HG02678 (cell line): Measurements from ENCODE around the gene HYPK.

Source experiments
- ATAC-seq: cut with Tn5 transposase; IDR thresholded peaks from one replicate; pipeline ENCODE4 v1.9.1; 2021; ENCODE audit warnings: mild to moderate bottlenecking, moderate library complexity; ENCODE audit not compliant: unreplicated experiment

The HYPK gene

DNA sequence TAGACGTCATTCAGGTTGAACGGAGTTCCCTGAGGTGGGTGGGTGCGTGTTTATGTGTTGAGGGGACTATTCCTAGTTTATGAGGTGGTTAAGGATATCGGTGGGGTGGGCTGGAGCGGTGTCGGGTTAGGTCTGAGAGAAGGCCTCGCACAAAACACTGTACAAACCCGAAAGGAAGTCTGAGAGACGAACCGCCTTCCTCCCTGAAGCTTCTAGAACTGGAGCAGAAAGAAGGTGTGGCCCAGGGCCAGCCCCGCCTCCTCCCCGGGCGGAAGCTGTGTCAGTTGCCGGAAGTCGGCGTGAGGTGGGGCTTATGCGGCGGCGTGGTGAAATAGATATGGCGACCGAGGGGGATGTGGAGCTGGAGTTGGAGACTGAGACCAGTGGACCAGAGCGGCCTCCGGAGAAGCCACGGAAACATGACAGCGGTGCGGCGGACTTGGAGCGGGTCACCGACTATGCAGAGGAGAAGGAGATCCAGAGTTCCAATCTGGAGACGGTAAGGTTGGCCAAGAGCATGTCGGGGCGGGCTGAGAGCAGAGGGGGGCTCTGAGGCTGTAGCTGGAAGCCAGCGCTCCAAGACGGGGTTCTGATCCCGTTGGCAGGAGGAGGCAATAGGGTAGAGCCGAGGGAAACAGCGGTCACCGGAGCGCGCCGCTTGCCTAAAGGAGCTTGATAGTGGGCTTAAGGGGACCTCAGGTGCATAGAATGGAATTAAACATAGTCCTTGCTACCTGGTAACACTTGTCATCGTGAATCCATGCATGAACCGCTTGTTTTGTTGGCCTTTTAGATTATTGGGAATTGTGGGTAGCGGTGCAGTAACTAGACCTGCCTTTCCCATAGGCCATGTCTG lies at the start of gene HYPK:
TSS of gene HYPK (plus strand) at position 314 of the 856 bp plus-strand sequence. CDS start at position 338, 24 bp downstream.
- ATAC-seq = peak; percentile 95

- ATAC-seq = no peak
Measured at GRCh38 chr15:43751885-43752284, 48.5 kb upstream of the HYPK start.

DNA sequence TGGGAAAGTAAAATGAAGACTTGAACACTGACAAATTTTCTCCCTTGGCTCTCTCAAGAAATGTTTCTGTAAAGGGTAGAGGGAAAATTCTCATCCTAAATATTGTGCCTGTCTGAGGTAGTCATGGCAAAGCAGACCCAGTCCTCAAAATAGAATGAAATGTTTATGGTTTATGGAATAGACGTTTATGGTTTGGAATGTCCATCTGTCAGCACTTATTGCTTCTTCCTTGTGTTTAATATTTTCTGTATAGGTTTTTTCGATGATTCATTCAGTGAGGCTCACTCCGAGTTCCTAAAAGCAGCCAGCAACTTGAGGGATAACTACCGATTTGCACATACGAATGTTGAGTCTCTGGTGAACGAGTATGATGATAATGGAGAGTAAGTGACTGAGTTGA lies 37.6 kb upstream of the HYPK start:
- ATAC-seq = no peak

- no peak for ATAC-seq
Measured at GRCh38 chr15:43763819-43764446, 36.5 kb upstream of the HYPK start.

GRCh38 chr15:43769584-43770228 lies 30.7 kb upstream of the HYPK start:
- no peak for ATAC-seq

- ATAC-seq = no peak
Measured at GRCh38 chr15:43771816-43772215, 28.6 kb upstream of the HYPK start.

DNA sequence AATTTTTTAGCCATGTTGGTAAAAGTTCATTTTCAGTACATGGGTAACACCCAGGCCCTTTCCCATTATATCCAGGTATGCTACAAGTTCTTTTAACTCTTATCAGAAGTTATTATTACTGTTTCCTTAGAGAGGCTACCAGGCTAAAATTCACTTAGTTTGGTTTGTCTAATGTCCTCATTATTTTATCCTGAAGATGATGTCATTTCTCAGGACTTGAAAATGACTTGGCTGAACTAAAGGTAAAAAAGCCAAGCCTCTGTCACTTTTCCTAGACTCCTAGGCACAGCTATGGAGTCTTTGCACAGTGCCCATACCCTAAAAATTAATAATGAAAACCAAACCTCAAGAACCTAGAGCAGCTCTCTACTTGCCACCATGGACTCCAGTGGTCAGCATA lies 27.8 kb upstream of the HYPK start:
- no peak for ATAC-seq

GRCh38 chr15:43774062-43774461 lies 26.3 kb upstream of the HYPK start:
- ATAC-seq = no peak

GRCh38 chr15:43775411-43775965 lies 24.9 kb upstream of the HYPK start:
- ATAC-seq = no peak

DNA sequence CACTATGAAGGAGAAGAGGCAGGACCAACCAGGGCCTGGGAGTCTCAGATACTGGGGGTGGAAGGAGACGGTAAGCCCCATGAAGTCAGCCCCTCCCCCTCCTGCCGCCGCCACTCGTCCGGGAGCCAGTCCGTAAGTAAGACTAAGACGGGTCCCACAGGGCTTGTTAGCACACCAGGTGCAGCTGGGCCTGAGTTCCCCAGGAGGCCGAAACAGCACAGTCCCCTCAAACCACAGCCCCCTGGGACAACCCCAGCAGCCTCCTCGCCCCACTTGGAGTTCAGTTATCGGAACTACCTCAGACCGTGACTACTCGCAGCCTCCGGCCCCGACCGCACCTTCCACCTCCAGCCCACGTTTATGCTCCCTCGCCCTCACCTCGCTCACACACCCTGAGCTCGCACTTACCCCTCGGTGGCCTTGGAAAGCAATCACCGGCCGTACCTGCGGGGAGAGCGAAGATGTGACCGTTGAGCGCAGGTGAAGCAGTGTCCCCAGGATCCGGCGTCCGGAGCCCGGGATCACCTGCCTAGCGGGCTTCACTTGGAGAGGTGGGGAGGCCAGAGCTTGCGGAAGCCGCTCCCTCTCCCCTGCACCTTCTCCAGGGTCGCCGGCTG lies 24.2 kb upstream of the HYPK start:
- peak; percentile 73 for ATAC-seq

DNA sequence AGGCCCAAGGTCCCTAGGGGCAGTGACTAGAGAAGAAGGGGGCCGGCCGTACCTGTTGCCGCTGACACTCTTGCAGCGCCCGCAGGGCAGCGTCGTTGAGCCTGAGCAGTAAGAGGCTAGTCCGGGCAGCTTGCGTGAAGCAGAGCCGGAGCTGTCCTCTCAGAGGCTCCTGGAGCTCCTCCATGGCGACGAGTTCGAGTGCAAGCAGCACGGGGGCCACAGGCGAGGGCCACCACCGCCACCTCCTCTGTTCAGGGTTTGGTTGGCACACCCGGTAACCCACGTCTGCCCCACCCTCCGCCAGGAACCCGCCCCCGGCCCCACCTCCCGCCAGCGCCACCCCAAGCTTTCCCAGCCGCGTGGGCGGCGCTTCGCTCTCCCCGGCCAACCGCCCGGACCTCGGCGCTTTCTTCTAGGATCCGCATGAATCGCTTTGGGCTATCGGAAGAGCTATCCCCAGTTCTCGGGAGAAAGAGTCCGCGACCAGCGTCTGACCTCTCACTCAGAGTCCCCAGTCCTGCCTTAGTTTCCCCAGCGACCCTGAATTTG lies 23.6 kb upstream of the HYPK start, which contains the start of gene ELL3:
TSS of gene ELL3 (minus strand) at position 249 of the 549 bp plus-strand sequence. CDS start at position 184, 65 bp downstream.
- ATAC-seq = peak; percentile 37

DNA sequence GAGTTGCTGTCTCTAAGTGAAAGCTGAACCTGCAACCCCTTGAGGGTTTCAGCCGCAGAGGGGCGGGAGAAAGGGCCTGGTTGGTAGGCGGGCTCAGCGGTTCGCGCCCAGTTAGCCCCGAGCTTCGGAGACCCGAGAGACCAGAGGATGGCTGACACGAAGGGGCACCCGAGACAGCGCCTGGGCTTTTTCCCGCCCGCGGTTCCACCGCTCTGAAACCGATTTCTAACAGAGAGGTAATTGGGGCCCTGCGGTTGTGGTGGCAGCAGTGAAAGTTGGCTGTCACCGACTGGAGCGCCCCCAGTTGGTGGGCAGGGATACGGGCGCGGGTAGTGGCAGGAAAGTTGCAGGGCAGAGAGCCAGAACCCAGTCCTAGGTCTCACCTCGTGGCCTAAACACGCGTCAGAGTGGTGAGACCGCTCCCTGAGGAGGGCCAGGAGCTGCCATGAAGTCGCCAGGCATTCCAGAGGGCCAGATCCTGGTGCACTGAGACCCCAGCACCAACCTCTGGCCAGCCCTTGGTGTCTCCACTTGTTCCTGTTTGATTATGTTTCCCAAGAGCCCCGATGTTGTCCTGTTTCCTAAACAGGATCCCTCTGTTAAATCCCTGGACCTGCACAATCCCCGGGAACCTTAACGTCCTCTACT lies 23.0 kb upstream of the HYPK start:
- peak; percentile 55 for ATAC-seq

DNA sequence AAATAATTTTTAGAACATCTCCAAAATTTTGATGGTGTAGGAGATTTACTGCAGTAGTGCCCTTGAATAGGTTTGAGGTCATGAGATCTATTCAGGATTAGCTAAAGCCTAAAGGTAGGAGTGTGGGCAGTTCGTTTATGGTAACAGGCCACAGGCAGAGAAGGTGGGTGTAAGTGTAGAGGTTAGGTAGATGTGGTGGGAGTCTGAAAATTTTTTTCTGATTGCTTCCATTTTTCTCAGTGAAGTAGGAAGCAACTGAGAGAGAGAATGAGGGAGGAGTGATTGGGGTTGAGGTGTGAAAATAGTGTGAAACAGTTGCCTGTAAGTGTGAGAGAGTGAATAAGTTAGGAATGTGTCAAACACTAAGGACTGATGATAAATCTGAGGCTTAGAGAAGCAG lies 21.4 kb upstream of the HYPK start:
- no peak for ATAC-seq

GRCh38 chr15:43789409-43789808 lies 11.0 kb upstream of the HYPK start:
- no peak for ATAC-seq

- ATAC-seq = peak; percentile 89
Measured at GRCh38 chr15:43791993-43792760, 8.2 kb upstream of the HYPK start, which contains the start of gene SERF2. SERF2 (plus strand) TSS chr15:43792320; CDS start chr15:43792377, 57 bp downstream.

- ATAC-seq = no peak
Measured at GRCh38 chr15:43792761-43793476, 7.5 kb upstream of the HYPK start.

DNA sequence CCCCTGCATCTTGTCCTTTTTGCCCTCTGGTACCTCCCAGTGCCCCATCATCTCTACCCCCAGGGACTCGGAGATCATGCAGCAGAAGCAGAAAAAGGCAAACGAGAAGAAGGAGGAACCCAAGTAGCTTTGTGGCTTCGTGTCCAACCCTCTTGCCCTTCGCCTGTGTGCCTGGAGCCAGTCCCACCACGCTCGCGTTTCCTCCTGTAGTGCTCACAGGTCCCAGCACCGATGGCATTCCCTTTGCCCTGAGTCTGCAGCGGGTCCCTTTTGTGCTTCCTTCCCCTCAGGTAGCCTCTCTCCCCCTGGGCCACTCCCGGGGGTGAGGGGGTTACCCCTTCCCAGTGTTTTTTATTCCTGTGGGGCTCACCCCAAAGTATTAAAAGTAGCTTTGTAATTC lies 6.8 kb upstream of the HYPK start:
- ATAC-seq = no peak

- ATAC-seq = no peak
Measured at GRCh38 chr15:43794269-43795037, 5.9 kb upstream of the HYPK start.
